Karpas-422 (cell line): ENCODE results near the gene USP12. TPM values are rescaled to one million over a fixed set of nuclear protein-coding genes. Genes with fewer than 3 reads are reported as not detected.

ENCODE experiments used
- total RNA-seq: library from RNA; depleted of rRNA; stranded (reverse); fragments of >200 nt; shearing (Covaris generic); gene quantifications from 2 replicates; pipeline ENCODE4 v1.2.3, GENCODE V29; 2014; ENCODE audit warnings: low replicate concordance; rRNA removed

USP12 gene
- total RNA-seq, 1 experiment from 2014 or later: 7.2 TPM

Other genes with a start within 250 kb of the USP12 start
- 695 and 1,354 TPM in 2 replicates for gene RPL21, start 79.7 kb upstream of the USP12 start, total RNA-seq
- gene RASL11A, start 99.0 kb upstream of the USP12 start, total RNA-seq: 0.14 and 0.48 TPM in 2 replicates